HCT116 (cell line): ENCODE results near the gene WEE1.

Source experiments
- CEBPB ChIP-seq: IDR thresholded peaks from 2 replicates; pipeline ENCODE4 v1.6.1; 2012; ENCODE audit warnings: low read depth
- CTCF ChIP-seq, 3 experiments: fragments of 200-600 bp in 1 of 3; sonication (generic) in 1 of 3; IDR thresholded peaks in 2 of 3; conservative IDR thresholded peaks in 1 of 3; 2 replicates each; pipeline ENCODE4 v1.5.1; 2012 to 2017; ENCODE audit warnings: low read depth in 2 of 3, low read length in 2 of 3, antibody characterized with exemption in 1 of 3, borderline replicate concordance in 1 of 3, control low read depth in 1 of 3, mild to moderate bottlenecking in 1 of 3, mixed read lengths in 1 of 3, mixed run types in 1 of 3, moderate library complexity in 1 of 3; ENCODE audit not compliant: insufficient read depth in 1 of 3
- POLR2AphosphoS5 ChIP-seq: IDR thresholded peaks from 2 replicates; pipeline ENCODE4 v1.6.1; 2011; ENCODE audit warnings: mild to moderate bottlenecking, low read depth, low read length, moderate library complexity
- RAD21 ChIP-seq: IDR thresholded peaks from 2 replicates; pipeline ENCODE4 v1.6.1; 2012; ENCODE audit warnings: low read depth, mild to moderate bottlenecking
- YY1 ChIP-seq: IDR thresholded peaks from 2 replicates; pipeline ENCODE4 v1.6.1; 2011; ENCODE audit warnings: low read length, low read depth, moderate library complexity, mild to moderate bottlenecking; ENCODE audit not compliant: insufficient replicate concordance; ENCODE audit errors: extremely low read depth

GRCh38 chr11:9613830-9614762 is 40.6 kb downstream of the WEE1 start:
- TF ChIP-seq YY1, result no peak
- TF ChIP-seq RAD21, result peak; percentile 75
- TF ChIP-seq CTCF (IDR thresholded peaks at IDR 0.05 in 2 of 3, conservative IDR thresholded peaks at IDR 0.05 in 1 of 3; ENCODE audit: borderline replicate concordance in 1 of 3, insufficient read depth in 1 of 3, low read depth in 2 of 3, low read length in 2 of 3), result peak; percentile 68 to 83 (median 68)
- TF ChIP-seq POLR2AphosphoS5, result peak; percentile 63
- no peak for TF ChIP-seq CEBPB
